SKM-1 (cell line): ENCODE measurements around the gene CASS4.

Experiments
- DNase-seq: peaks from one replicate; lab custom pipeline; 2025; ENCODE audit not compliant: unreplicated experiment; lab: John Stamatoyannopoulos, UW

Gene CASS4

DNA sequence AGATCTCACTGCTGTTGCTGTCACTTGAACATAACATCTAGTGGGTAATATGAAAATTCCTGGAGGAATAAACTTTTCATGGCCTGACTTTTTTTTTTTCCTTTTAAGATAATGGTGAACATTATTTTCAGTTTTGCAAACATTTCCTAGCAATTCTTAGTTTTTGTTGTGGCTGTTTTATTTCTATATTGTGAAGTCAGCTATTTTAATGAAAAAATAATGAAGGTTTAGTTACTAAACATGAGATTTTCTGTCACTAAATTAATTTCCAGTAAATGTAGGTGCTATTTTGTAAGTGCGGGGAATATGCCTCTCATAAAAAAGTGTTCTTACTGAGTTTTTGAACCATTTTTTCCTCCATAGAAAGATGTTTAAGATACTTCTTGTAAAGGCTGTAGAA, 89.1 kb downstream of the CASS4 start:
- no peak for DNase-seq

DNA sequence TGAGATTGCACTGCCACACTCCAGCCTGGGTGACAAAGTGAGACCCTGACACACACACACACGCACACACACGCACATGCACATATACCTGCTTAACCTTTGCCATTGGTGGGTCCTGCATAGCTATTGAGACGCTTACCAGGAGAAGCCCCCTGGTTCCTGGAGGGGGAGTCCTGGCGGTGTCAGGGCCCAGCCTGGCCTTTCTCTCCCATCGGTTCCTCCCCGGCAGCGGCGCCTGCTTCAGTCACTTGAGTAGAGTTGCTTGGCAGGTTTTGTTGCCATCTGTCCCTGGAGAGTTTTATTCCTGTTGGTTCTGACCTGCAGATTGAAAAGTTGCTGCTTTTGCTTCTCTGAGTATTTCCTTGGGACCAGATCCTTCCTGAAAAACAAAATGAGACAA, 91.9 kb downstream of the CASS4 start:
- DNase-seq = no peak

DNA sequence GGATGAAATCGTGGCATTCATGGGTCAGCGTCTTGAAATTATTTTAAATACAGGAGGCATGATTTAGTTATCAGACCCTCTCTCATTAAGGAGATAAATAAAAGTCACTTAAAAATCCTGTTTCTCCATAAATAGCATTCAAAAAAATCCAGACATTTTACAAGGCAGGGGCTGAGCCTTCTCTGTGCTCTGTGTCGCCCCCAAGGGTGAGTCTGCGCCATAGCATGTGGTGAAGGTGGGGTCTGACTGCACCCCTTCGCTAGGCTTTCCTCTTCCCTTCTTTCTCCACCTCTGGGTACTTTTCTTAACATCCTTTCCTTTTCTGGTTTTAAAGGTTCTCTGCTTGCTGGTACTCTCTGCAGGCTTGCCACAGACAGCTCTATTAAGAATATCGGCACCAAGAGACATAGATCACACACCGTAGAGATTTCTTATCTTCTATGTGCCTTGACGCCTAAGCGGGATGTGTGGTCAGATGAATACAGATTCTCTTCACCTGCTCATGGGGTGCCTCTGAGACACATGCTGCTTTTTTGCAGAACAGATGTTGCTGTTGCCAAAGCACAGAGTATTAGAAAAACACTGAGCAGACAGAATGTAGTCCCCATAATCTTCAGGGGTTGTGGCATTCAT, 92.4 kb downstream of the CASS4 start:
- DNase-seq = no peak

DNA sequence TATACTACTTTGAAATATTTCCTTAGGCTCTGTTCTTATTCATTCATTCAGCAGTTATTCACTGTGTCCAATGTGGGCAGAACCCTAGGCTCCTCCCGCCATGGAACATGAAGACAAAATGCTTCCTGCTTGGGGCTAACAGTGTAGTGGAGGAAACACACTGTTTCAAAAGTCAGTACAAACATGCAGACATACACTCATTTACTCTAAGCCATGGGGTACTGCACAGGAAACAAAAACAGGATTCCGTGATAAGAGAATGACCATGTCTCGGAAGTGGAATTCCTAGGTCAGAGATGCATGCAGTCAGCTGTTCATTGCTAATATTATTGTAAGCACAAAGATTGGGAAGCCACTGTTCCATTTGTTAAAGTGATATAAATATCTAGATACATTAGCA, 94.0 kb downstream of the CASS4 start:
- no peak for DNase-seq
